DND-41 (cell line): ENCODE measurements around the gene PSMA5.

ENCODE experiments used
- ATAC-seq: fragments of 200-7000 bp; cut with Tn5 transposase; 3 replicates; pipeline ENCODE4 v1.9.1; 2021; ENCODE audit warnings: low read depth; ENCODE audit not compliant: insufficient read depth
- DNase-seq: peaks from one replicate; pipeline ENCODE4 v3.0.0-alpha.2; 2020
- H2AFZ ChIP-seq: 2 replicates; pipeline ENCODE4 v1.6.0; 2012; ENCODE audit warnings: low read depth, low read length
- H3K27ac ChIP-seq: 2 replicates; pipeline ENCODE4 v1.5.1; 2012; ENCODE audit warnings: low read length, inconsistent platforms
- H3K27me3 ChIP-seq: fragments of 200-600 bp; sonication (generic); 2 replicates; pipeline ENCODE4 v1.6.0; 2012; ENCODE audit warnings: low read length, mild to moderate bottlenecking, inconsistent platforms; ENCODE audit not compliant: insufficient read depth, poor library complexity
- H3K36me3 ChIP-seq: 2 replicates; pipeline ENCODE4 v1.5.1; 2012; ENCODE audit warnings: low read length, inconsistent platforms; ENCODE audit not compliant: insufficient read depth
- H3K4me1 ChIP-seq: 2 replicates; pipeline ENCODE4 v1.5.1; 2012; ENCODE audit warnings: mild to moderate bottlenecking, low read length; ENCODE audit not compliant: insufficient read depth
- H3K4me2 ChIP-seq: 2 replicates; pipeline ENCODE4 v1.6.0; 2012; ENCODE audit warnings: mild to moderate bottlenecking, moderate library complexity, low read length, inconsistent platforms; ENCODE audit not compliant: insufficient read depth
- H3K4me3 ChIP-seq, 2 experiments: fragments of 200-600 bp in 1 of 2; shearing (Covaris generic) in 1 of 2; 2 replicates each; pipeline ENCODE4 v1.5.1; 2012 to 2016; ENCODE audit warnings: inconsistent platforms in 2 of 2, low read length in 2 of 2, mild to moderate bottlenecking in 2 of 2, low read depth in 1 of 2, moderate library complexity in 1 of 2
- H3K79me2 ChIP-seq: 2 replicates; pipeline ENCODE4 v1.6.0; 2012; ENCODE audit warnings: low read length, inconsistent platforms; ENCODE audit not compliant: insufficient read depth
- H3K9ac ChIP-seq: 2 replicates; pipeline ENCODE4 v1.6.0; 2012; ENCODE audit warnings: low read depth, mild to moderate bottlenecking, inconsistent platforms, low read length, moderate library complexity
- H3K9me3 ChIP-seq: 2 replicates; pipeline ENCODE4 v1.5.1; 2012; ENCODE audit warnings: low read length, moderate library complexity, mild to moderate bottlenecking, inconsistent platforms; ENCODE audit not compliant: insufficient read depth, severe bottlenecking
- H4K20me1 ChIP-seq: 2 replicates; pipeline ENCODE4 v1.6.0; 2012; ENCODE audit warnings: low read length; ENCODE audit not compliant: insufficient read depth
- CTCF ChIP-seq: IDR thresholded peaks from 2 replicates; pipeline ENCODE4 v1.5.1; 2012; ENCODE audit warnings: borderline replicate concordance, low read length, moderate library complexity, mild to moderate bottlenecking; ENCODE audit not compliant: poor library complexity, severe bottlenecking; ENCODE audit errors: extremely low read depth
- EZH2 ChIP-seq: IDR thresholded peaks from 3 replicates; pipeline ENCODE4 v1.6.1; 2012; ENCODE audit warnings: borderline replicate concordance, low read depth, mild to moderate bottlenecking, moderate library complexity, low read length, inconsistent platforms; ENCODE audit not compliant: severe bottlenecking

Gene PSMA5

DNA sequence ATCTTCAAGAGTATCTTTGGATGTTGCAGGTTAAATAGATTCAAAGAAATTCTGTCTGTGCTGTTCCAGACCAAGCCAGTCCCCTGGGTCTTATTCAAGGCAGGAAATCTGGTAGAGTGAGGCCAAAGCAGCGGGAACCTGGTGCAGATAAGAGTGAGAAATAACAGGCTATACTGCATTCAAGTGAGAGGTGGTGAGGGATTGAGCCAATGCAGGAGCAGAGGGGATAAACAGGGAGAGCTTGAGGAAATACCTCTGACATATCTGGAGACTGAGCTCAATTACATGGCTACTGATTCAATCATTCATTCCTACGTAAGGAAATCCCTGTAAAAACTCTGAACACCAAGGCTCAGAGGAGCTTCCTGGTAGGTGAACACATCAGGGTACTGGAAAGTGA, 17.2 kb upstream of the PSMA5 start:
- no peaks in the 10 kb centered on the region for H3K4me1 ChIP-seq
- H3K79me2 ChIP-seq, result no peaks in the 10 kb centered on the region
- H3K4me2 ChIP-seq, result no peak overlapping the region
- H3K4me3 ChIP-seq, result no peak overlapping the region
- no peak for DNase-seq
- H3K9ac ChIP-seq, result no peak overlapping the region
- H3K9me3 ChIP-seq, result no peaks in the 10 kb centered on the region
- no peak overlapping the region for H3K27ac ChIP-seq
- no peak for TF ChIP-seq EZH2
- no peak for TF ChIP-seq CTCF
- no peaks in the 10 kb centered on the region for H3K36me3 ChIP-seq
- peaks cover 37% of the 10 kb centered on the region for H3K27me3 ChIP-seq
- no peak for ATAC-seq
- no peak overlapping the region for H2AFZ ChIP-seq
- no peaks in the 10 kb centered on the region for H4K20me1 ChIP-seq

DNA sequence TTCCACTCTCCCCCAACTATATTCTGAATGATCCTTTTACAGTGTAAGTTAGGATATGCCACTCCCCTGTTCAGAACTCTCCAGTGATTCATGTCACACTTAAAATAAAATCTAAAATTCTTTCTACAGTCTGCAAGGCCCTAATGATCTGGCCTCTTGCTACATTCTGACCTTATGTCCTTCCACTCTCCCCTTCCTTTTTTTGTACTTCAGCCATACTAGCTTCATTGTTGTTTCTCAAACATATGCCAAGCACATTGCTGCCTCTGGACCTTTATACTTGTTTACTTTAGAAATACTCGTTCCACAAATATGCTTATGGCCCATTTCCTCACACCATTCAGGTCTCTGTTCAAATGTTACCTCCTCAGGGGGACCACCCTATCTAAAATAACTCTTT, 14.8 kb upstream of the PSMA5 start:
- DNase-seq (no peak), ATAC-seq (no peak)
- Histone ChIP-seq H3K4me2 (no peak overlapping the region), H3K9ac (no peak overlapping the region), H3K9me3 (no peaks in the 10 kb centered on the region), H3K79me2 (no peaks in the 10 kb centered on the region), H4K20me1 (no peaks in the 10 kb centered on the region), H2AFZ (no peak overlapping the region), H3K27ac (no peak overlapping the region), H3K4me3 (no peak overlapping the region), H3K36me3 (no peaks in the 10 kb centered on the region), H3K27me3 (peaks cover 37% of the 10 kb centered on the region), H3K4me1 (no peaks in the 10 kb centered on the region)
- TF ChIP-seq CTCF (no peak), EZH2 (no peak)

- no peaks in the 10 kb centered on the region for H4K20me1 ChIP-seq
- H3K27ac ChIP-seq, result no peak overlapping the region
- H3K4me1 ChIP-seq, result no peaks in the 10 kb centered on the region
- H3K4me3 ChIP-seq, result no peak overlapping the region
- ATAC-seq (no peak), DNase-seq (no peak)
- no peaks in the 10 kb centered on the region for H3K79me2 ChIP-seq
- H2AFZ ChIP-seq, result no peak overlapping the region
- no peaks in the 10 kb centered on the region for H3K9me3 ChIP-seq
- H3K9ac ChIP-seq, result no peak overlapping the region
- no peak for TF ChIP-seq CTCF
- TF ChIP-seq EZH2, result no peak
- H3K36me3 ChIP-seq, result no peaks in the 10 kb centered on the region
- H3K27me3 ChIP-seq, result peaks cover 28% of the 10 kb centered on the region
- H3K4me2 ChIP-seq, result no peak overlapping the region
Observed at GRCh38 chr1:109438798-109439297, 12.6 kb upstream of the PSMA5 start.

GRCh38 chr1:109434484-109434883, 8.2 kb upstream of the PSMA5 start:
- no peaks in the 10 kb centered on the region for H3K36me3 ChIP-seq
- TF ChIP-seq EZH2 (no peak), CTCF (no peak)
- H2AFZ ChIP-seq, result no peak overlapping the region
- no peak overlapping the region for H3K4me3 ChIP-seq
- H3K4me1 ChIP-seq, result no peaks in the 10 kb centered on the region
- H3K79me2 ChIP-seq, result no peaks in the 10 kb centered on the region
- H3K9ac ChIP-seq, result no peak overlapping the region
- no peaks in the 10 kb centered on the region for H4K20me1 ChIP-seq
- H3K9me3 ChIP-seq, result no peaks in the 10 kb centered on the region
- H3K27ac ChIP-seq, result no peak overlapping the region
- no peak overlapping the region for H3K4me2 ChIP-seq
- H3K27me3 ChIP-seq, result peaks cover 3% of the 10 kb centered on the region
- ATAC-seq (no peak), DNase-seq (no peak)
